H1 (cell line): ENCODE results near the gene CIBAR2.
"Not testable (repeated sequence)": the region's sequence is repeated elsewhere in the genome, so short reads cannot be mapped to it uniquely, and the experiment has no call there.

Experiments used
- EGR1 ChIP-seq: IDR thresholded peaks from 2 replicates; pipeline ENCODE4 v1.6.1; 2011; ENCODE audit warnings: low read depth, low read length, borderline replicate concordance
- EZH2 ChIP-seq: fragments of 200-600 bp; sonication (generic); IDR thresholded peaks from 2 replicates; pipeline ENCODE4 v1.7.1; 2012; ENCODE audit warnings: low read depth, mild to moderate bottlenecking, moderate library complexity, low read length, inconsistent platforms; ENCODE audit not compliant: severe bottlenecking
- HDAC6 ChIP-seq: IDR thresholded peaks from one replicate; pipeline ENCODE4 v1.7.1; 2012; ENCODE audit warnings: low read depth, mild to moderate bottlenecking, inconsistent platforms, low read length, moderate library complexity
- POLR2A ChIP-seq, 2 experiments: IDR thresholded peaks; 1 replicate in 1 of 2; 2 replicates in 1 of 2; pipeline ENCODE4 v1.6.1; 2011; ENCODE audit warnings: low read depth in 2 of 2, low read length in 2 of 2, mild to moderate bottlenecking in 2 of 2; ENCODE audit errors: control extremely low read depth in 1 of 2
- RAD21 ChIP-seq, 2 experiments: IDR thresholded peaks in 1 of 2; conservative IDR thresholded peaks in 1 of 2; 2 replicates each; pipeline ENCODE4 v1.6.1; 2011; ENCODE audit warnings: low read depth in 2 of 2, low read length in 2 of 2, improper control_type of control experiment in 1 of 2, inconsistent platforms in 1 of 2, mild to moderate bottlenecking in 1 of 2, moderate library complexity in 1 of 2
- YY1 ChIP-seq: IDR thresholded peaks from 2 replicates; pipeline ENCODE4 v1.6.1; 2011; ENCODE audit warnings: low read depth, mild to moderate bottlenecking, low read length
- ZNF274 ChIP-seq: IDR thresholded peaks from 2 replicates; pipeline ENCODE4 v1.7.0; 2012; ENCODE audit warnings: low read length, borderline replicate concordance; ENCODE audit errors: extremely low read depth
- TF ChIP-seq, protein P1 (sequence below), 3 experiments: IDR thresholded peaks; 1 replicate in 2 of 3; 2 replicates in 1 of 3; pipeline versions ENCODE4 v1.5.1 to v1.6.1; 2011; ENCODE audit warnings: low read length in 3 of 3, mild to moderate bottlenecking in 3 of 3, inconsistent platforms in 2 of 3, low read depth in 1 of 3, moderate library complexity in 1 of 3; ENCODE audit not compliant: insufficient read depth in 1 of 3; ENCODE audit errors: control extremely low read depth in 1 of 3

DNA sequence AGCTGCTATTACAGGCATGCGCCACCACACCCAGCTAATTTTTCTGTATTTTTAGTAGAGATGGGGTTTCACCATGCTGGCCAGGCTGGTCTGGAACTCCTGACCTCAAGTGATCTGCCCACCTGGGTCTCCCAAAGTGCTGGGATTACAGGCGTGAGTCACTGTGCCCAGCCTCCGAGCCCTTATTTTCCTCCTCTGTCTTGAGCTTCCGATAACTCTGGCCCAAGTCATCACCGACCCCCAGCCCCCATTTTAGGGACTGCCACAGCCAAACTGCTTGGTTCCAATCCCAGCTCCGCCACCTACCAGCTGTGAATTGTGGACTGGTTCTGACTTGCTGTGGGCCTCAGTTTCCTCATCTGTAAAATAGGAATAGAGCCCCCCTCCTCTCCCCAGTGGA lies 11.2 kb upstream of the CIBAR2 start:
- TF ChIP-seq EZH2; EGR1; RAD21 (IDR thresholded peaks at IDR 0.05 in 1 of 2, conservative IDR thresholded peaks at IDR 0.05 in 1 of 2; ENCODE audit: low read depth in 2 of 2, low read length in 2 of 2); ZNF274; HDAC6; POLR2A (IDR thresholded peaks at IDR 0.05; ENCODE audit: control extremely low read depth in 1 of 2, low read depth in 2 of 2, low read length in 2 of 2); YY1: not testable (repeated sequence)
- TF ChIP-seq, protein P1, sequence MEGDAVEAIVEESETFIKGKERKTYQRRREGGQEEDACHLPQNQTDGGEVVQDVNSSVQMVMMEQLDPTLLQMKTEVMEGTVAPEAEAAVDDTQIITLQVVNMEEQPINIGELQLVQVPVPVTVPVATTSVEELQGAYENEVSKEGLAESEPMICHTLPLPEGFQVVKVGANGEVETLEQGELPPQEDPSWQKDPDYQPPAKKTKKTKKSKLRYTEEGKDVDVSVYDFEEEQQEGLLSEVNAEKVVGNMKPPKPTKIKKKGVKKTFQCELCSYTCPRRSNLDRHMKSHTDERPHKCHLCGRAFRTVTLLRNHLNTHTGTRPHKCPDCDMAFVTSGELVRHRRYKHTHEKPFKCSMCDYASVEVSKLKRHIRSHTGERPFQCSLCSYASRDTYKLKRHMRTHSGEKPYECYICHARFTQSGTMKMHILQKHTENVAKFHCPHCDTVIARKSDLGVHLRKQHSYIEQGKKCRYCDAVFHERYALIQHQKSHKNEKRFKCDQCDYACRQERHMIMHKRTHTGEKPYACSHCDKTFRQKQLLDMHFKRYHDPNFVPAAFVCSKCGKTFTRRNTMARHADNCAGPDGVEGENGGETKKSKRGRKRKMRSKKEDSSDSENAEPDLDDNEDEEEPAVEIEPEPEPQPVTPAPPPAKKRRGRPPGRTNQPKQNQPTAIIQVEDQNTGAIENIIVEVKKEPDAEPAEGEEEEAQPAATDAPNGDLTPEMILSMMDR (IDR thresholded peaks at IDR 0.05; ENCODE audit: control extremely low read depth in 1 of 3, insufficient read depth in 1 of 3, low read depth in 1 of 3, low read length in 3 of 3), result not testable (repeated sequence)
